GM18858 (cell line): Measurements from ENCODE around the gene IQGAP2.
"Not testable (repeated sequence)": the region's sequence is repeated elsewhere in the genome, so short reads cannot be mapped to it uniquely, and the experiment has no call there.

ENCODE experiments used
- ATAC-seq: cut with Tn5 transposase; IDR thresholded peaks from one replicate; pipeline ENCODE4 v1.9.1; 2021; ENCODE audit not compliant: unreplicated experiment

IQGAP2 gene

GRCh38 chr5:76603991-76604390, 200.9 kb downstream of the IQGAP2 start:
- ATAC-seq = not testable (repeated sequence)

DNA sequence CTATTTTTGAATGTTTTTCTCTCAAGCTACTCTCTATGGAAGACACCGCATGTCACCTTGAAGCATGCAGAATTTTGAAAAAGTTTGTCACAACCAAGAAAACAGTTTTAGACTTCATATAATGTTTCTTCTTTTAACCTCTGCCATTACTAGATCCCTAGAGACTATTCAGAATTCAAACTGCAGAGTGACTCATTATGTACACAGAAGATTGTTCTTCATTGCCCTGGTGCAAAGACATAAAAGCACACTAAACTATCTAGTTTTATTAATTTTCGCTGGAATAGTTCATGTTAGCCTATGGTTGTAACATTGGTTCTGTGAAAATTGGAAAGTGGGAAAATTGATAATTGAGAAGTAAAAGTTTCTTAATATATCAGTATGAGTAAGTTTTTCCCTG, 201.8 kb downstream of the IQGAP2 start:
- no peak for ATAC-seq

DNA sequence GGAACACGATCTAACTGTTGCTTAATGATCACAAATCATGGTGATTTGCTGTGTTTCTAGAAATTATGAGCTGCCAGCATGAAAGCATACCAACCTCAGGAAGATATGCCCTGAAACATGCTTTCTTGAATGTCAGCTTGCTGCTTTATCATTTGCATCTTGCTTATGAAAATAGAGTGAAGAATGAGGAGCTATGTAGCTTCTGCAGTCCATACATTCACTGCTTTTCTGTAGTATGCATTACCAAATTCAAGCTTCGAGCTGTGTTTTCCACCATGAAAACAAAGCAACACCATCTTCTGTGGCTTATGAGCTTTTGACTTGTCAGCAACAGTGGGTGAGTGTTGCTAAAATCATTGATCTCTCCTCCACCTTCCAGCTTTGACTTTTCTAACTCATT, 203.6 kb downstream of the IQGAP2 start:
- ATAC-seq = no peak

DNA sequence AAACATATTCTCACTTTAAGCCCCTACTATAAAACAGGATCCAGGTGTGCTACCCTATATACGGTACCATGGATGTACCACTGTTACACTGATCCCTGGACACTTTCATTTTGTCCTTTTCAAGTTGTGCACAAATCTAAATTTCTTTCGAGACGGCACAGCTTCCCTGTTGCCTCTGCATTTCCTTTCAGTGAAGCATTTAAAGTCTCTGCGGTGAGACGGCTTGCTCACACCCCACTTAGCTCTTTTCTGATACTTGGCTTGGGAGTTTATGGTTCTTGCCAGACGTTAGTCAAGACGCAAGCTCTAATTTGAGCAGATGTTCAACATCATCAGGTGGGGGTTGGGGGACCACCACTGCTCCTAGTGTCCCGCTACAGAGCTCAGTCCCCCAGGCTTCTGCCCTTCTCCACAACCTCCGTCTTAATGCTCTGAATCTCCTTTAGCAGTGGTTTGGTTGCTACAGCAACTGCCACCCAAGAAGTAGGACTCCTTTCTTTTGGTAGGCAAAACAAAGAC, 204.3 kb downstream of the IQGAP2 start:
- ATAC-seq = no peak

- no peak for ATAC-seq
Measured at GRCh38 chr5:76608833-76609232, 205.7 kb downstream of the IQGAP2 start.

GRCh38 chr5:76610196-76610595, 207.1 kb downstream of the IQGAP2 start:
- ATAC-seq = no peak

- ATAC-seq = no peak
Measured at GRCh38 chr5:76612942-76613341, 209.9 kb downstream of the IQGAP2 start.

DNA sequence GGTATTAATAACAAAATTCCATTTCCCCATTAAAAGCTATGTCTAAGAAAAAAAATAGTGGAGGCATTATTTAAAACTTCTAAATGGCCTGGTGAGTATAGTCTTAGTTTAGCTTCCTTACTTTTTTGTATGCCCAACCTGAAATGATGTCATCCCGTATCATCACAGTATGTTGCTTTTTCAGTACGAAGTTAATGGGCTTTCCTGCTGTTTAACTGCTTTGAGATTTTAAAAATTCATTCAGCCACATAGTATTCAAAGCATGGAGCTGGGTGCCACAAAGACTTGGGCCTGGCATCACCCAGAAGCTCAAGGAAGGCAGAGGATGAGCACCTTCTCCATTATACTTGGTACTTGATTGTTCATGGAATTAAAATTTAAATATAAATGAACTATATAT, 212.7 kb downstream of the IQGAP2 start:
- no peak for ATAC-seq

GRCh38 chr5:76616206-76616605, 213.1 kb downstream of the IQGAP2 start:
- no peak for ATAC-seq

- no peak for ATAC-seq
Measured at GRCh38 chr5:76617229-76617628, 214.1 kb downstream of the IQGAP2 start.

- no peak for ATAC-seq
Measured at GRCh38 chr5:76617675-76618074, 214.6 kb downstream of the IQGAP2 start.

- ATAC-seq = no peak
Measured at GRCh38 chr5:76620166-76620565, 217.1 kb downstream of the IQGAP2 start.

GRCh38 chr5:76622076-76622475, 219.0 kb downstream of the IQGAP2 start:
- no peak for ATAC-seq

- no peak for ATAC-seq
Measured at GRCh38 chr5:76622973-76623596, 220.0 kb downstream of the IQGAP2 start, which contains the start of gene F2RL2. F2RL2 (minus strand) TSS chr5:76623403; CDS start chr5:76623230, 173 bp downstream.

- no peak for ATAC-seq
Measured at GRCh38 chr5:76625087-76625815, 222.2 kb downstream of the IQGAP2 start.

DNA sequence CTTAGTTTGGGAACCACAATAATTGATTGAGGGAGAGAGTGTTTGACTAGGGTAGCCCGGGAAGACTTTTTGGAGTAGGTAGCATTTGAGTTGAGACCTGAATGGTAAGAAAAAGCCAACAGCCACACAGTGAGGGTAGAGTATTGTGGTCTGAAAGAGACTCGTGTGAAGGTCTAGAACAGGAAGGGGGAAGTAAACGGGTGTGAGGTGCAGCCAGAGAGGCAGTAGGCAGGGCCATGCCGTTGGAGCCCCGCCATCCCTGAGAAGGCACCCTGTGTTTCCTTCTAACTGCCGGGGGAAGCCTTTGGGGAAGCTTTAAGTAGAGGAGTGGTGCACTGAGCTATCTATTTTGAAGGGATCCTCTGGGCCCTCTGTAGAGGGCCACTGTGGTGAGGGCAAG, 223.7 kb downstream of the IQGAP2 start:
- ATAC-seq = no peak

GRCh38 chr5:76634661-76635060, 231.6 kb downstream of the IQGAP2 start:
- ATAC-seq = no peak

GRCh38 chr5:76637490-76637889, 234.4 kb downstream of the IQGAP2 start:
- no peak for ATAC-seq

- ATAC-seq = no peak
Measured at GRCh38 chr5:76638479-76638878, 235.4 kb downstream of the IQGAP2 start.

DNA sequence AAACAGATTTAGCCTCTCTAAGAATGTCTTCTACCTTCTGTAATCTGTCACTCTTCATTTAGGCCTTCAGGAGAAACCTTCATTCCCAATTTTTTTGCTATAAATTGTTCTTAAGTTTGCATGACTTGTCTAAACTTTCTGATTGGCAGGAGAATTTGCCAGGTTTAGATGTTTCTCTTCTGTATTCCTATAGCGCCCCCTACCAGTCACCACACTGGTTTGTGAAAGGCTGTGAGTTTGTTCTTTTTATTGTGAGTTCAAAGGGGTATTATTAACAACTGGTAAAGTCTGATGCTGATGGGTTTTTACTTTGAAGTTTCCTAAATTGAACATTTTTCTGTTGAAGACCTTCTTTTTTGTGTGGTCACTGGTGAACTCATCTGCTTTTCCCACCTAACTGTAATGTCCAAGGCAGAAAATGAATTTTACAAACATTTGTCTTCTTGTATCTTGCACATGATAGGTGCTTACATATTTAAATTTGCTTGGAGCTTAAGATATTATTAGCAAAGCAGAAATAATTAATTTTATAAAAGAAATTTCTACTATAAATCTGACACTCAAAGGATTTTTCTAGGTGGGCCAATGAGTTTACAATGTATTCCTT, 238.5 kb downstream of the IQGAP2 start:
- ATAC-seq = no peak

GRCh38 chr5:76642390-76643040, 239.4 kb downstream of the IQGAP2 start:
- no peak for ATAC-seq
